K562 (cell line): Measurements from ENCODE around the gene PAFAH1B2. TPM values are rescaled to one million over a fixed set of nuclear protein-coding genes. Genes with fewer than 3 reads are reported as not detected.

Experiments used
- CUX1 ChIP-seq: fragments of 200-800 bp; sonication (Bioruptor generic); IDR thresholded peaks from 2 replicates; pipeline ENCODE4 v1.6.1; 2016; ENCODE audit warnings: missing genetic modification characterization, missing compliant biosample characterization
- DPF2 ChIP-seq: fragments of 450-650 bp; IDR thresholded peaks from 2 replicates; pipeline ENCODE4 v1.6.1; 2016
- EP300 ChIP-seq: IDR thresholded peaks from 2 replicates; pipeline ENCODE4 v1.6.1; 2012; ENCODE audit warnings: low read length, improper control_type of control experiment
- FOS ChIP-seq: IDR thresholded peaks from 3 replicates; pipeline ENCODE4 v1.6.1; 2011; ENCODE audit not compliant: insufficient read length; ENCODE audit errors: extremely low read depth
- HDAC1 ChIP-seq, 2 experiments: fragments of 450-650 bp; IDR thresholded peaks; 2 replicates each; pipeline ENCODE4 v1.6.1; 2016 to 2017; ENCODE audit warnings: inconsistent platforms in 1 of 2, mild to moderate bottlenecking in 1 of 2, moderate library complexity in 1 of 2
- KAT8 ChIP-seq: fragments of 450-650 bp; IDR thresholded peaks from 2 replicates; pipeline ENCODE4 v1.6.1; 2016; ENCODE audit warnings: low read depth, mild to moderate bottlenecking
- KDM1A ChIP-seq, 2 experiments: fragments of 450-650 bp; IDR thresholded peaks; 2 replicates each; pipeline ENCODE4 v1.6.1; 2016; ENCODE audit warnings: mild to moderate bottlenecking in 2 of 2
- MEIS2 ChIP-seq: fragments of 450-650 bp; IDR thresholded peaks from 2 replicates; pipeline ENCODE4 v1.6.1; 2014; ENCODE audit warnings: mild to moderate bottlenecking; ENCODE audit not compliant: partially characterized antibody
- NCOA1 ChIP-seq: fragments of 450-650 bp; IDR thresholded peaks from 2 replicates; pipeline ENCODE4 v1.6.1; 2016; ENCODE audit warnings: low read depth
- POLR2G ChIP-seq: fragments of 200-400 bp; formaldehyde crosslinking; IDR thresholded peaks from 2 replicates; pipeline ENCODE4 v1.6.1; 2017; ENCODE audit warnings: low read depth, mild to moderate bottlenecking, antibody characterized with exemption, low read length, moderate library complexity
- TAF15 ChIP-seq: fragments of 200-400 bp; formaldehyde crosslinking; IDR thresholded peaks from 2 replicates; pipeline ENCODE4 v1.6.1; 2017; ENCODE audit warnings: mild to moderate bottlenecking, low read depth, low read length, moderate library complexity
- TEAD4 ChIP-seq, 2 experiments: sonication (generic) in 1 of 2; formaldehyde crosslinking in 1 of 2; IDR thresholded peaks; 2 replicates each; pipeline versions ENCODE4 v1.6.1 to v1.8.0; 2012 to 2022; ENCODE audit warnings: borderline replicate concordance in 1 of 2, inconsistent platforms in 1 of 2, low read length in 1 of 2, mild to moderate bottlenecking in 1 of 2, missing genetic modification reagents in 1 of 2
- ZNF318 ChIP-seq, 2 experiments: fragments of 450-650 bp; IDR thresholded peaks; 2 replicates each; pipeline ENCODE4 v1.6.1; 2016; ENCODE audit warnings: mild to moderate bottlenecking in 2 of 2, borderline replicate concordance in 1 of 2, low read depth in 1 of 2, moderate library complexity in 1 of 2
- polyA plus RNA-seq, 8 experiments: library from polyadenylated mRNA; depleted of rRNA in 4 of 8; stranded (reverse) in 5 of 8; unstranded in 3 of 8; fragments of >200 nt; fragmentation: Nextera tagmentation in 2 of 8; fragmentation: Illumina TruSeq in 1 of 8; extraction: Ambion mirVana in 2 of 8; extraction: Trizol in 1 of 8; gene quantifications; 2 replicates each; pipeline versions ENCODE4 v1.2.1 to v1.2.3, GENCODE V29; 2011 to 2014; ENCODE audit warnings: inconsistent platforms in 1 of 8, missing spikeins in 1 of 8
- total RNA-seq, 7 experiments: library from RNA; depleted of rRNA in 6 of 7; stranded (reverse); fragments of >200 nt in 6 of 7; fragmentation: Illumina TruSeq in 2 of 7; extraction: Trizol in 2 of 7; gene quantifications; 2 replicates each; pipeline versions ENCODE4 v1.2.1 to v1.2.3, GENCODE V29; 2011 to 2021; ENCODE audit warnings: low replicate concordance in 1 of 7

The PAFAH1B2 gene
- total and polyA plus RNA-seq, 9 of the 15 experiments (the other 6 are each of a cell fraction or from before 2014, with no cell fraction given), result 27.8 to 94.7 (median 64.9) TPM

GRCh38 chr11:117171404-117172061, 27.4 kb downstream of the PAFAH1B2 start (continued):
- TF ChIP-seq ZNF318 (IDR thresholded peaks at IDR 0.05; ENCODE audit: borderline replicate concordance in 1 of 2, low read depth in 1 of 2) (no peak), KAT8 (no peak), TAF15 (no peak), DPF2 (peak; percentile 81), FOS (no peak), EP300 (peak; percentile 67; the same call in 1 of the 2 replicates), NCOA1 (peak; percentile 41; the same call in 1 of the 2 replicates), KDM1A (IDR thresholded peaks at IDR 0.05) (peak; percentile 20 to 44; a peak in 3 of 4 replicates), MEIS2 (peak; percentile 36), POLR2G (0 out of 2 replicates have a peak, but pooled peaks have one; percentile 35), TEAD4 (IDR thresholded peaks at IDR 0.05; ENCODE audit: low read length) (peak; percentile 64), TEAD4 (CRISPR knock-in tag; IDR thresholded peaks at IDR 0.05; ENCODE audit: borderline replicate concordance) (no peak), HDAC1 (IDR thresholded peaks at IDR 0.05) (peak in 1 of 2 experiments; percentile 72; a peak in 2 of 4 replicates), CUX1 (CRISPR knock-in tag) (no peak)
